GM12878 (cell line): ENCODE measurements around the gene PTPN22. TPM values are rescaled to one million over a fixed set of nuclear protein-coding genes. Genes with fewer than 3 reads are reported as not detected.

ENCODE experiments used
- ATAC-seq: fragments of 200-7000 bp; cut with Tn5 transposase; 3 replicates; pipeline ENCODE4 v1.9.1; 2020; ENCODE audit warnings: mild to moderate bottlenecking, moderate library complexity
- BruUV-seq: library from RNA; stranded (reverse); fragments of 400-500 nt; replicated peaks from 2 replicates; lab custom pipeline; 2021; lab: Mats Ljungman, UMichigan
- CTCF ChIA-PET: fragments of 300-600 bp; sonication (Branson Sonifier 250); formaldehyde crosslinking; extraction: SDS; loops from one replicate; lab custom pipeline; 2021; ENCODE audit warnings: inconsistent platforms; lab: Yijun Ruan, JAX
- POLR2A ChIA-PET: fragments of 350-600 bp; formaldehyde crosslinking; extraction: SDS; loops from one replicate; lab custom pipeline; 2021; ENCODE audit warnings: inconsistent platforms; lab: Charles Lee
- RAD21 ChIA-PET: fragments of 300-600 bp; sonication (Branson Sonifier 250); formaldehyde crosslinking; loops from one replicate; lab custom pipeline; 2023; ENCODE audit warnings: antibody characterized with exemption; ENCODE audit not compliant: unreplicated experiment; lab: Charles Lee
- SMC1A ChIA-PET: fragments of 300-600 bp; sonication (Branson Sonifier 250); formaldehyde crosslinking; loops from one replicate; lab custom pipeline; 2023; ENCODE audit not compliant: unreplicated experiment, uncharacterized antibody; lab: Charles Lee
- DNase-seq: peaks from one replicate; pipeline ENCODE4 v3.0.0-alpha.2; 2011; ENCODE audit warnings: low read depth, low spot score
- FAIRE-seq: peaks from 3 replicates; lab custom pipeline; 2011; peaks lifted over from hg19 to GRCh38; lab: Jason Lieb, UNC
- H2AFZ ChIP-seq: 2 replicates; pipeline ENCODE4 v1.6.0; 2011; ENCODE audit warnings: low read depth, low read length, control low read depth; ENCODE audit not compliant: control insufficient read depth
- H3K27ac ChIP-seq: 2 replicates; pipeline ENCODE4 v1.5.1; 2011; ENCODE audit warnings: control low read depth; ENCODE audit not compliant: control insufficient read depth, insufficient read depth
- H3K27me3 ChIP-seq, 2 experiments: replicated peaks in 1 of 2; 2 replicates each; pipeline versions ENCODE4 v1.6.0 to v1.6.1; 2011; ENCODE audit warnings: low read length in 1 of 2; ENCODE audit not compliant: control insufficient read depth in 2 of 2, insufficient read depth in 2 of 2
- H3K36me3 ChIP-seq, 2 experiments: 2 replicates each; pipeline ENCODE4 v1.5.1; 2011; ENCODE audit warnings: low read length in 1 of 2; ENCODE audit not compliant: control insufficient read depth in 2 of 2, insufficient read depth in 2 of 2
- H3K4me1 ChIP-seq: 2 replicates; pipeline ENCODE4 v1.6.1; 2011; ENCODE audit warnings: mild to moderate bottlenecking, low read length, moderate library complexity, mixed read lengths; ENCODE audit not compliant: control insufficient read depth, insufficient read depth
- H3K4me2 ChIP-seq: 2 replicates; pipeline ENCODE4 v1.6.0; 2011; ENCODE audit warnings: control low read depth; ENCODE audit not compliant: control insufficient read depth, insufficient read depth
- H3K4me3 ChIP-seq: fragments of 200-600 bp; sonication (generic); 2 replicates; pipeline ENCODE4 v1.5.1; 2016
- H3K79me2 ChIP-seq: 2 replicates; pipeline ENCODE4 v1.6.0; 2011; ENCODE audit warnings: low read length; ENCODE audit not compliant: control insufficient read depth, insufficient read depth
- H3K9ac ChIP-seq: 2 replicates; pipeline ENCODE4 v1.8.0; 2011; ENCODE audit warnings: low read length, control low read depth, mixed read lengths; ENCODE audit not compliant: control insufficient read depth, insufficient read depth
- H3K9me3 ChIP-seq: replicated peaks from 3 replicates; pipeline ENCODE4 v1.5.1; 2011; ENCODE audit warnings: mild to moderate bottlenecking, low read length; ENCODE audit not compliant: control insufficient read depth, insufficient read depth
- H4K20me1 ChIP-seq: 2 replicates; pipeline ENCODE4 v1.6.0; 2011; ENCODE audit not compliant: control insufficient read depth, insufficient read depth
- CTCF ChIP-seq, 3 experiments: IDR thresholded peaks in 2 of 3; conservative IDR thresholded peaks in 1 of 3; 2 replicates each; pipeline ENCODE4 v1.5.1; 2011; ENCODE audit warnings: low read depth in 3 of 3, low read length in 3 of 3, mild to moderate bottlenecking in 3 of 3, control low read depth in 2 of 3, moderate library complexity in 2 of 3, inconsistent platforms in 1 of 3, mixed read lengths in 1 of 3; ENCODE audit not compliant: control insufficient read depth in 2 of 3, insufficient read depth in 1 of 3; ENCODE audit errors: extremely low read depth in 1 of 3
- EED ChIP-seq: sonication (generic); IDR thresholded peaks from 2 replicates; pipeline ENCODE4 v1.6.1; 2016; ENCODE audit warnings: antibody characterized with exemption, low read depth
- EGR1 ChIP-seq, 2 experiments: IDR thresholded peaks; 1 replicate in 1 of 2; 2 replicates in 1 of 2; pipeline ENCODE4 v1.6.1; 2011 to 2012; ENCODE audit warnings: low read depth in 2 of 2, low read length in 2 of 2, borderline replicate concordance in 1 of 2, mild to moderate bottlenecking in 1 of 2, moderate library complexity in 1 of 2
- KDM1A ChIP-seq: fragments of 200-600 bp; sonication (generic); IDR thresholded peaks from 2 replicates; pipeline ENCODE4 v1.6.1; 2016; ENCODE audit warnings: borderline replicate concordance
- MYC ChIP-seq: IDR thresholded peaks from 2 replicates; pipeline ENCODE4 v1.6.1; 2011; ENCODE audit warnings: mild to moderate bottlenecking, low read length, moderate library complexity, inconsistent platforms; ENCODE audit not compliant: insufficient read depth, insufficient replicate concordance, insufficient read length, severe bottlenecking
- POU2F2 ChIP-seq: IDR thresholded peaks from 3 replicates; pipeline ENCODE4 v1.6.1; 2011; ENCODE audit warnings: low read depth, mild to moderate bottlenecking, low read length, borderline replicate concordance
- RBBP5 ChIP-seq: fragments of 200-600 bp; sonication (generic); conservative IDR thresholded peaks from 2 replicates; pipeline ENCODE4 v1.6.1; 2016
- RUNX3 ChIP-seq: IDR thresholded peaks from 2 replicates; pipeline ENCODE4 v1.6.1; 2012; ENCODE audit warnings: low read length, inconsistent platforms
- SIN3A ChIP-seq: IDR thresholded peaks from 2 replicates; pipeline ENCODE4 v1.6.1; 2012; ENCODE audit warnings: low read depth, low read length, improper control_type of control experiment
- TARDBP ChIP-seq: IDR thresholded peaks from 2 replicates; pipeline ENCODE4 v1.6.1; 2016; ENCODE audit warnings: borderline replicate concordance
- YBX1 ChIP-seq: fragments of 450-650 bp; IDR thresholded peaks from 2 replicates; pipeline ENCODE4 v1.6.1; 2016; ENCODE audit warnings: antibody characterized with exemption
- YY1 ChIP-seq: IDR thresholded peaks from 2 replicates; pipeline ENCODE4 v1.6.1; 2011; ENCODE audit warnings: low read depth, mild to moderate bottlenecking, low read length
- ZNF622 ChIP-seq: fragments of 450-650 bp; IDR thresholded peaks from 2 replicates; pipeline ENCODE4 v1.6.1; 2017; ENCODE audit warnings: mild to moderate bottlenecking, inconsistent platforms
- WGBS: methylation state at CpG from one replicate; pipeline ENCODE4 v1.1.6; 2016; ENCODE audit warnings: low lambda C conversion rate; ENCODE audit not compliant: insufficient replicate concordance, insufficient coverage; ENCODE audit errors: missing lambda C conversion rate; 5-methylcytosine and 5-hydroxymethylcytosine counted together
- in situ Hi-C: fragments of 300-500 bp; cut with MboI; formaldehyde crosslinking; loops from 9 replicates; pipeline ENCODE4 v1.14.3; 2018; ENCODE audit warnings: mixed read lengths
- intact Hi-C: fragments of 100-400 bp; cut with micrococcal nuclease; formaldehyde crosslinking; loops from one replicate; pipeline ENCODE4 v1.14.2; 2022; ENCODE audit not compliant: unreplicated experiment
- polyA plus RNA-seq, 11 experiments: library from polyadenylated mRNA; depleted of rRNA in 4 of 11; unstranded in 6 of 11; stranded (reverse) in 5 of 11; fragments of >200 nt; fragmentation: Nextera tagmentation in 4 of 11; fragmentation: Illumina TruSeq in 1 of 11; extraction: Ambion mirVana in 4 of 11; extraction: Trizol in 1 of 11; gene quantifications; 1 replicate in 1 of 11; 2 replicates in 10 of 11; pipeline versions ENCODE4 v1.2.1 to v1.2.3, GENCODE V29; 2011 to 2016; ENCODE audit warnings: inconsistent platforms in 2 of 11, missing spikeins in 2 of 11, low read depth in 1 of 11
- total RNA-seq, 4 experiments: library from RNA; depleted of rRNA in 3 of 4; stranded (reverse); fragments of >200 nt in 3 of 4; fragmentation: Illumina TruSeq in 1 of 4; extraction: Trizol in 1 of 4; gene quantifications; 2 replicates each; pipeline versions ENCODE4 v1.2.1 to v1.2.3, GENCODE V29; 2013 to 2021
- TF ChIP-seq, protein P1 (sequence below): IDR thresholded peaks from 2 replicates; pipeline ENCODE4 v1.6.1; 2011; ENCODE audit warnings: mild to moderate bottlenecking, low read depth, low read length, moderate library complexity; ENCODE audit not compliant: insufficient replicate concordance
- TF ChIP-seq, protein P2 (sequence below): fragments of 450-650 bp; IDR thresholded peaks from 2 replicates; pipeline ENCODE4 v1.6.1; 2017; ENCODE audit warnings: borderline replicate concordance
- TF ChIP-seq, protein P3 (sequence below): fragments of 450-650 bp; IDR thresholded peaks from 2 replicates; pipeline ENCODE4 v1.6.1; 2017; ENCODE audit warnings: mild to moderate bottlenecking, low read depth, inconsistent platforms; ENCODE audit not compliant: poor library complexity, severe bottlenecking

PTPN22 gene
- total and polyA plus RNA-seq, 10 of the 15 experiments (the other 5 are each of a cell fraction or from before 2014, with no cell fraction given): 22.8 to 65.1 (median 44.9) TPM

- no peaks in the 10 kb centered on the region for H3K9me3 ChIP-seq
- SMC1A ChIA-PET: interaction anchor here (1.1 to 15.2 kb wide), 8 partner anchors 8 to 65 kb away, joined by 3 to 396 read pairs (median 10); partner anchors contain the start of genes AP4B1 and DCLRE1B
- H3K4me2 ChIP-seq: no peak overlapping the region
- CTCF ChIA-PET: interaction anchor here (0.6 to 6.9 kb wide), 11 partner anchors 9 to 47 kb away, joined by 3 to 56 read pairs (median 4); partner anchors contain the start of genes AP4B1 and HIPK1
- FAIRE-seq (no peak), DNase-seq (no peak), ATAC-seq (no peak)
- no peaks in the 10 kb centered on the region for H3K27me3 ChIP-seq
- POLR2A ChIA-PET: interaction anchor here (1.3 to 10.4 kb wide), 7 partner anchors 8 to 47 kb away, joined by 4 to 111 read pairs (median 9); partner anchors contain the start of gene HIPK1
- intact Hi-C loops (no loop called here), in situ Hi-C loops (no loop called here)
- peak overlapping the region; percentile 86 for H2AFZ ChIP-seq
- no peak for TF ChIP-seq YY1
- TF ChIP-seq CTCF (IDR thresholded peaks at IDR 0.05 in 2 of 3, conservative IDR thresholded peaks at IDR 0.05 in 1 of 3; ENCODE audit: control insufficient read depth in 2 of 3, extremely low read depth in 1 of 3, insufficient read depth in 1 of 3, low read depth in 3 of 3, low read length in 3 of 3): no peak
- no peak for TF ChIP-seq EED
- TF ChIP-seq RBBP5: no peak
- TF ChIP-seq YBX1: no peak
- TF ChIP-seq, protein P1, sequence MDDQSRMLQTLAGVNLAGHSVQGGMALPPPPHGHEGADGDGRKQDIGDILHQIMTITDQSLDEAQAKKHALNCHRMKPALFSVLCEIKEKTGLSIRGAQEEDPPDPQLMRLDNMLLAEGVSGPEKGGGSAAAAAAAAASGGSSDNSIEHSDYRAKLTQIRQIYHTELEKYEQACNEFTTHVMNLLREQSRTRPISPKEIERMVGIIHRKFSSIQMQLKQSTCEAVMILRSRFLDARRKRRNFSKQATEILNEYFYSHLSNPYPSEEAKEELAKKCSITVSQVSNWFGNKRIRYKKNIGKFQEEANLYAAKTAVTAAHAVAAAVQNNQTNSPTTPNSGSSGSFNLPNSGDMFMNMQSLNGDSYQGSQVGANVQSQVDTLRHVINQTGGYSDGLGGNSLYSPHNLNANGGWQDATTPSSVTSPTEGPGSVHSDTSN: no peak
- TF ChIP-seq, protein P2, sequence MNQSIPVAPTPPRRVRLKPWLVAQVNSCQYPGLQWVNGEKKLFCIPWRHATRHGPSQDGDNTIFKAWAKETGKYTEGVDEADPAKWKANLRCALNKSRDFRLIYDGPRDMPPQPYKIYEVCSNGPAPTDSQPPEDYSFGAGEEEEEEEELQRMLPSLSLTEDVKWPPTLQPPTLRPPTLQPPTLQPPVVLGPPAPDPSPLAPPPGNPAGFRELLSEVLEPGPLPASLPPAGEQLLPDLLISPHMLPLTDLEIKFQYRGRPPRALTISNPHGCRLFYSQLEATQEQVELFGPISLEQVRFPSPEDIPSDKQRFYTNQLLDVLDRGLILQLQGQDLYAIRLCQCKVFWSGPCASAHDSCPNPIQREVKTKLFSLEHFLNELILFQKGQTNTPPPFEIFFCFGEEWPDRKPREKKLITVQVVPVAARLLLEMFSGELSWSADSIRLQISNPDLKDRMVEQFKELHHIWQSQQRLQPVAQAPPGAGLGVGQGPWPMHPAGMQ: no peak
- TF ChIP-seq, protein P3, sequence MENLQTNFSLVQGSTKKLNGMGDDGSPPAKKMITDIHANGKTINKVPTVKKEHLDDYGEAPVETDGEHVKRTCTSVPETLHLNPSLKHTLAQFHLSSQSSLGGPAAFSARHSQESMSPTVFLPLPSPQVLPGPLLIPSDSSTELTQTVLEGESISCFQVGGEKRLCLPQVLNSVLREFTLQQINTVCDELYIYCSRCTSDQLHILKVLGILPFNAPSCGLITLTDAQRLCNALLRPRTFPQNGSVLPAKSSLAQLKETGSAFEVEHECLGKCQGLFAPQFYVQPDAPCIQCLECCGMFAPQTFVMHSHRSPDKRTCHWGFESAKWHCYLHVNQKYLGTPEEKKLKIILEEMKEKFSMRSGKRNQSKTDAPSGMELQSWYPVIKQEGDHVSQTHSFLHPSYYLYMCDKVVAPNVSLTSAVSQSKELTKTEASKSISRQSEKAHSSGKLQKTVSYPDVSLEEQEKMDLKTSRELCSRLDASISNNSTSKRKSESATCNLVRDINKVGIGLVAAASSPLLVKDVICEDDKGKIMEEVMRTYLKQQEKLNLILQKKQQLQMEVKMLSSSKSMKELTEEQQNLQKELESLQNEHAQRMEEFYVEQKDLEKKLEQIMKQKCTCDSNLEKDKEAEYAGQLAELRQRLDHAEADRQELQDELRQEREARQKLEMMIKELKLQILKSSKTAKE: no peak
- no peak for TF ChIP-seq KDM1A
- no peak for TF ChIP-seq EGR1 (IDR thresholded peaks at IDR 0.05; ENCODE audit: borderline replicate concordance in 1 of 2, low read depth in 2 of 2, low read length in 2 of 2)
- no peak for TF ChIP-seq ZNF622
- no peak for TF ChIP-seq RUNX3
- TF ChIP-seq MYC: no peak
- TF ChIP-seq SIN3A: no peak
- TF ChIP-seq POU2F2: no peak
- TF ChIP-seq TARDBP: no peak
- no peaks in the 10 kb centered on the region for H3K79me2 ChIP-seq
- H3K36me3 ChIP-seq: no peaks in the 10 kb centered on the region
- BruUV-seq: no TSS peak
- H3K4me1 ChIP-seq: peaks cover 28% of the 10 kb centered on the region
- RAD21 ChIA-PET: interaction anchor here (0.8 to 9.7 kb wide), 10 partner anchors 8 to 80 kb away, joined by 3 to 189 read pairs (median 7); partner anchors contain the start of genes AP4B1, DCLRE1B and HIPK1
- H4K20me1 ChIP-seq: no peaks in the 10 kb centered on the region
- H3K4me3 ChIP-seq: no peak overlapping the region
- WGBS: 97% methylated on average over 2 of the region's 2 CpGs
- peak overlapping the region; percentile 40 for H3K27ac ChIP-seq
- H3K9ac ChIP-seq: peak overlapping the region; percentile 40; the same call in 1 of the 2 replicates
These were observed 10.1 kb upstream of the PTPN22 start for GRCh38 chr1:113881661-113882060.
